Measurements from ENCODE around the gene TNNC2. TPM values are rescaled to one million over a fixed set of nuclear protein-coding genes. Genes with fewer than 3 reads are reported as not detected.
A peak's percentile ranks its signal among the peaks of the same experiment; 100 is the strongest.

Gene TNNC2
- total and polyA plus RNA-seq, 2 of the 8 experiments (the other 6 are each of a cell fraction or from before 2014, with no cell fraction given), result 5.7 to 7.6 TPM

GRCh38 chr20:45857114-45857881 is 30.2 kb upstream of the TNNC2 start, which contains the start of the genes ACOT8 and ZSWIM3 (continued):
- TF ChIP-seq CHD7 (IDR thresholded peaks at IDR 0.05; ENCODE audit: insufficient replicate concordance, low read length) (no peak), RBBP5 (IDR thresholded peaks at IDR 0.05; ENCODE audit: borderline replicate concordance, low read depth, low read length) (0 out of 2 replicates have a peak, but pooled peaks have one; percentile 54), BCL11A (IDR thresholded peaks at IDR 0.05; ENCODE audit: low read depth in 2 of 2, low read length in 2 of 2) (no peak), SP2 (IDR thresholded peaks at IDR 0.05; ENCODE audit: low read length) (peak; percentile 99), SAP30 (IDR thresholded peaks at IDR 0.05; ENCODE audit: insufficient read depth, insufficient replicate concordance, low read length) (peak; percentile 57), SIN3A (conservative IDR thresholded peaks at IDR 0.05 in 1 of 2, IDR thresholded peaks at IDR 0.05 in 1 of 2; ENCODE audit: low read depth in 1 of 2, low read length in 2 of 2) (peak; percentile 66 to 77; a peak in 3 of 4 replicates), KDM5A (IDR thresholded peaks at IDR 0.05; ENCODE audit: low read length) (no peak), TAF7 (optimal IDR thresholded peaks at IDR 0.05; ENCODE audit: borderline replicate concordance, low read depth, low read length) (no peak), ZNF274 (IDR thresholded peaks at IDR 0.05; ENCODE audit: borderline replicate concordance, extremely low read depth, low read length) (no peak)

Data from H1 (cell line).